Measurements from ENCODE around the gene H6PD. TPM values are rescaled to one million over a fixed set of nuclear protein-coding genes. Genes with fewer than 3 reads are reported as not detected.

H6PD gene
- total RNA-seq, 1 donor from 2014 or later: 48.4 TPM

DNA sequence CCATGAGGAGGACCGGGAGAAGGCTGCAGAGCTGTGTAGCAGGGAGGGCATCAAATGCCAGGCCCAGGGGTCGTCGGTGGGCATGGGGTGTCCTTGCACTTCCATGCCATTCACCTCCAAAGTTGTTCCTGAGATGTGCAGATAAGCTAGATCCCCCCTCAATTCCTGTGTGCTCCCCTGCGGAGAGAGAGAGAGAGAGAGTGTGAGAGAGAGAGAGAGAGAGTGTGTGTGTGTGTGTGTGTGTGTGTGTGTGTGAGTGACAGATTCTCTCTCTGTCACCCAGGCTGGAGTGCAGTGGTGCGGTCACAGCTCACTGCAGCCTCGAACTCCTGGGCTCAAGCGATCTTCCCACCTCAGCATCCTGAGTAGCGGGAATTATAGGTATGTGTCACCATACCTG is 74.5 kb downstream of the H6PD start:
- Mint-ChIP-seq H3K9me3 (ENCODE audit: unreplicated experiment) (no peaks in the 10 kb centered on the region), H3K36me3 (ENCODE audit: unreplicated experiment) (peaks cover 8% of the 10 kb centered on the region), H3K27me3 (ENCODE audit: unreplicated experiment) (no peaks in the 10 kb centered on the region), H3K27ac (ENCODE audit: unreplicated experiment) (no peak overlapping the region), H3K4me1 (ENCODE audit: unreplicated experiment) (peaks cover 56% of the 10 kb centered on the region), H3K4me3 (ENCODE audit: unreplicated experiment) (no peak overlapping the region)
- no peak for DNase-seq (ENCODE audit: extremely low spot score, unreplicated experiment)
- TF ChIP-seq, protein P1, sequence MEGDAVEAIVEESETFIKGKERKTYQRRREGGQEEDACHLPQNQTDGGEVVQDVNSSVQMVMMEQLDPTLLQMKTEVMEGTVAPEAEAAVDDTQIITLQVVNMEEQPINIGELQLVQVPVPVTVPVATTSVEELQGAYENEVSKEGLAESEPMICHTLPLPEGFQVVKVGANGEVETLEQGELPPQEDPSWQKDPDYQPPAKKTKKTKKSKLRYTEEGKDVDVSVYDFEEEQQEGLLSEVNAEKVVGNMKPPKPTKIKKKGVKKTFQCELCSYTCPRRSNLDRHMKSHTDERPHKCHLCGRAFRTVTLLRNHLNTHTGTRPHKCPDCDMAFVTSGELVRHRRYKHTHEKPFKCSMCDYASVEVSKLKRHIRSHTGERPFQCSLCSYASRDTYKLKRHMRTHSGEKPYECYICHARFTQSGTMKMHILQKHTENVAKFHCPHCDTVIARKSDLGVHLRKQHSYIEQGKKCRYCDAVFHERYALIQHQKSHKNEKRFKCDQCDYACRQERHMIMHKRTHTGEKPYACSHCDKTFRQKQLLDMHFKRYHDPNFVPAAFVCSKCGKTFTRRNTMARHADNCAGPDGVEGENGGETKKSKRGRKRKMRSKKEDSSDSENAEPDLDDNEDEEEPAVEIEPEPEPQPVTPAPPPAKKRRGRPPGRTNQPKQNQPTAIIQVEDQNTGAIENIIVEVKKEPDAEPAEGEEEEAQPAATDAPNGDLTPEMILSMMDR (IDR thresholded peaks at IDR 0.05): no peak

DNA sequence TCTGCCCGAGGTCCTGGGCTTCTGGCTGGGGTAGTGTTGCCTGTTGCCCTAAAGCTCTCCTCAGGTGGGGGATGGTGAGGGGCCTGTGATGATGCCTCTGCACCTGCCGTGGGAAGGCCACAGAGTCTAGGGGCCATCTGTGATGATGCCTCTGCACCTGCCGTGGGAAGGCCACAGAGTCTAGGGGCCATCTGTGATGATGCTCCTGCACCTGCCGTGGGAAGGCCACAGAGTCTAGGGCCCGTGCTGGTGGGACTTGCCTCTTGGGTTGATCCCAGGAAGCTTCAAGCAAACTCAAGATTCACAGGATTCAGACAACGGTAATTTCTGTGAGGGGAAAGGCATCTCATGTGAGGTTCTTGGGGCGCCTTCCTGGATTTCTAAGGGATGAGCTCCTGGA is 75.4 kb downstream of the H6PD start:
- Mint-ChIP-seq H3K36me3 (ENCODE audit: unreplicated experiment) (peaks cover 6% of the 10 kb centered on the region), H3K27ac (ENCODE audit: unreplicated experiment) (peak overlapping the region; percentile 18), H3K27me3 (ENCODE audit: unreplicated experiment) (no peaks in the 10 kb centered on the region), H3K4me3 (ENCODE audit: unreplicated experiment) (no peak overlapping the region), H3K4me1 (ENCODE audit: unreplicated experiment) (peaks cover 57% of the 10 kb centered on the region), H3K9me3 (ENCODE audit: unreplicated experiment) (no peaks in the 10 kb centered on the region)
- TF ChIP-seq, protein P1 (IDR thresholded peaks at IDR 0.05): no peak
- DNase-seq (ENCODE audit: extremely low spot score, unreplicated experiment): no peak

DNA sequence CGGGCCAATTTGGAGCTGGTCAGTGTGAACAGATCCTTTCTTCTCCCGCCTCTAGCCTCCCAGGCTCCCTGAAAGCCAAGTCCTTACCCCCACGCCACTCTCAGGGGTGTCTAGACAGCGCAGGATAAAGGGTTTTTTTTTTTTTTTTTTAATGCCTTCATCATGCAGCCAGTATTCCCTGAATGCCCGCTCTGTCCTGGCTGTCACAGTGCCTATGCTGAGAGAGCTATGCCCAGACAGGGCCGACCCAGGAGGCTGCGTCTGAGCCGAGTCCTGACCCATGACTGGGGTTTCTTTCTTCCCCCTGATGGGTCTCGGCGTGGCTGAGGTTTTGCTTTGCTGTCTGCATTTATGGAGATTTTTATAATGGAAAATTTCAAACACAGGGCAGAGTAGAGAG is 76.5 kb downstream of the H6PD start:
- TF ChIP-seq, protein P1 (IDR thresholded peaks at IDR 0.05): no peak
- Mint-ChIP-seq H3K27ac (ENCODE audit: unreplicated experiment) (no peak overlapping the region), H3K36me3 (ENCODE audit: unreplicated experiment) (peaks cover 8% of the 10 kb centered on the region), H3K4me1 (ENCODE audit: unreplicated experiment) (peaks cover 58% of the 10 kb centered on the region), H3K4me3 (ENCODE audit: unreplicated experiment) (no peak overlapping the region), H3K27me3 (ENCODE audit: unreplicated experiment) (no peaks in the 10 kb centered on the region), H3K9me3 (ENCODE audit: unreplicated experiment) (no peaks in the 10 kb centered on the region)
- DNase-seq (ENCODE audit: extremely low spot score, unreplicated experiment): no peak

DNA sequence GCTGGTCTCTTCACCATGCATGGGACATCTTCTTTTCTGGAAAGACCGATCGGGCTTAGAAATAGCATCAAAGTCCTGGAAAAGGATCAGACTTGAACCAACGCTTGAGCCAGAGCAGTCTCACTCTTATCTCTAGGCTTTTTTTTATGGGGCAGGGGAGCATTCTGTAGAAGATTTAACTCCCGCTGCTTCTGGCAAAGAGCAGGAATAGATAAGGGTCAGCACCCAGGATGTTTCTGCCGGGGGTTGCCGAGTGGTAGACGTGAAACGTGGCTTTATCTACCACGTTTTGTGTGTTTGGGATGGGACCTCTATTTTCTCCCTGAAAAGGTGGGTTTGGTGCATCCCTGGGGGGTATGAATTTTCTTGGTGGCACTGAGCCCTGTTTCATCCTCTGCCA is 76.9 kb downstream of the H6PD start:
- H3K27me3 Mint-ChIP-seq (ENCODE audit: unreplicated experiment): no peaks in the 10 kb centered on the region
- no peak overlapping the region for H3K4me3 Mint-ChIP-seq (ENCODE audit: unreplicated experiment)
- H3K36me3 Mint-ChIP-seq (ENCODE audit: unreplicated experiment): peaks cover 6% of the 10 kb centered on the region
- peak overlapping the region; percentile 10 for H3K27ac Mint-ChIP-seq (ENCODE audit: unreplicated experiment)
- no peak for DNase-seq (ENCODE audit: extremely low spot score, unreplicated experiment)
- no peaks in the 10 kb centered on the region for H3K9me3 Mint-ChIP-seq (ENCODE audit: unreplicated experiment)
- H3K4me1 Mint-ChIP-seq (ENCODE audit: unreplicated experiment): peaks cover 57% of the 10 kb centered on the region
- TF ChIP-seq, protein P1 (IDR thresholded peaks at IDR 0.05): no peak

DNA sequence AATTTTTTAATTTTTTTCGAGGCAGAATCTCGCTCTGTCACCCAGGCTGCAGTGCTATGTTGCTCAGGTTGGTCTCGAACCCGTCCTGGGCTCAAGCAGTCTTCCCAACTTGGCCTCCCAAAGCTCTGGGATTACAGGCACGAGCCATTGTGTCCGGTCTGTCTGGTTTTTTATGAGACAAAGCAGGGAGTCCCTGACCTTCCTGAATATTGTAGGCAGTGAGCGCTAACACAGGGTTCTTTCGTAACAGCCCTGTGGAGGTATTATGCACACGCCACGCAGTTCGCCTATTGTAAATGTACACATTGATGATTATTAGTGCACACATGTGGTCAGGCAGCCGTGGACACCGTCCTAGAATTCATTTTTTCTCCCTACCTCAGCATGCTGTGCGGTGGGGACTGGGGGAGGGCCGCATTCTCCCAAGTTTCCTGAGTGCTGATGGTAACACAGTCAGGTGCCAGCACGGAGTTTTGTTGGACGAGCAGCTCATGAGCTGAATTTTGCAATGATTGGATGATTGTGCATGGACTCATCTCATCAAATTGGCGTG is 77.7 kb downstream of the H6PD start:
- Mint-ChIP-seq H3K4me1 (ENCODE audit: unreplicated experiment) (peaks cover 61% of the 10 kb centered on the region), H3K9me3 (ENCODE audit: unreplicated experiment) (no peaks in the 10 kb centered on the region), H3K36me3 (ENCODE audit: unreplicated experiment) (peaks cover 6% of the 10 kb centered on the region), H3K27me3 (ENCODE audit: unreplicated experiment) (no peaks in the 10 kb centered on the region), H3K4me3 (ENCODE audit: unreplicated experiment) (no peak overlapping the region), H3K27ac (ENCODE audit: unreplicated experiment) (no peak overlapping the region)
- DNase-seq (ENCODE audit: extremely low spot score, unreplicated experiment): no peak
- TF ChIP-seq, protein P1 (IDR thresholded peaks at IDR 0.05): no peak

Measured in osteocyte (in vitro differentiated cells).